HepG2 (cell line): ENCODE measurements around the gene PTGER4. TPM values are rescaled to one million over a fixed set of nuclear protein-coding genes. Genes with fewer than 3 reads are reported as not detected.

ENCODE experiments used
- ATAD3A ChIP-seq: sonication (generic); formaldehyde crosslinking; IDR thresholded peaks from 2 replicates; pipeline ENCODE4 v1.4.0; 2020; ENCODE audit warnings: missing genetic modification reagents
- CBFB ChIP-seq: sonication (generic); formaldehyde crosslinking; IDR thresholded peaks from 2 replicates; pipeline ENCODE4 v1.4.0; 2020; ENCODE audit warnings: missing genetic modification reagents
- SRSF9 ChIP-seq: fragments of 200-400 bp; formaldehyde crosslinking; IDR thresholded peaks from 2 replicates; pipeline ENCODE4 v1.6.1; 2018; ENCODE audit warnings: borderline replicate concordance, mild to moderate bottlenecking, low read depth, low read length; ENCODE audit not compliant: insufficient read depth, poor library complexity, severe bottlenecking
- ZBTB4 ChIP-seq: sonication (generic); formaldehyde crosslinking; IDR thresholded peaks from 2 replicates; pipeline ENCODE4 v1.4.0; 2020; ENCODE audit warnings: missing genetic modification reagents, mild to moderate bottlenecking, borderline replicate concordance
- ZNF550 ChIP-seq: sonication (generic); formaldehyde crosslinking; IDR thresholded peaks from 2 replicates; pipeline ENCODE4 v1.4.0; 2020; ENCODE audit warnings: mild to moderate bottlenecking, missing genetic modification reagents, borderline replicate concordance
- ZNF577 ChIP-seq: sonication (generic); formaldehyde crosslinking; IDR thresholded peaks from 2 replicates; pipeline ENCODE4 v1.4.0; 2020; ENCODE audit warnings: mild to moderate bottlenecking, low read depth, missing genetic modification reagents, borderline replicate concordance
- polyA plus RNA-seq, 8 experiments: library from polyadenylated mRNA; depleted of rRNA in 3 of 8; stranded (reverse) in 7 of 8; unstranded in 1 of 8; fragments of >200 nt; fragmentation: Illumina TruSeq in 4 of 8; extraction: Trizol in 4 of 8; gene quantifications; 2 replicates each; pipeline versions ENCODE4 v1.2.1 to v1.2.3, GENCODE V29; 2011 to 2016; ENCODE audit warnings: low read depth in 4 of 8, missing spikeins in 1 of 8, mixed read lengths in 1 of 8; ENCODE audit not compliant: insufficient read depth in 1 of 8
- total RNA-seq, 5 experiments: library from RNA; depleted of rRNA; stranded (reverse); fragments of >200 nt; fragmentation: Illumina TruSeq; extraction: Trizol; gene quantifications; 2 replicates each; pipeline ENCODE4 v1.2.3, GENCODE V29; 2016; ENCODE audit warnings: low read depth in 1 of 5
- TF ChIP-seq, protein P1 (sequence below): sonication (generic); formaldehyde crosslinking; IDR thresholded peaks from 2 replicates; pipeline ENCODE4 v1.9.0; 2021; ENCODE audit warnings: missing genetic modification reagents, mild to moderate bottlenecking, borderline replicate concordance

The PTGER4 gene
- total and polyA plus RNA-seq, 2 of the 13 experiments (the other 11 are each of a cell fraction or from before 2014, with no cell fraction given), result 0.01 to 0.11 TPM

- TF ChIP-seq ZBTB4 (CRISPR knock-in tag) (no peak), ZNF577 (CRISPR knock-in tag) (no peak), ZNF550 (CRISPR knock-in tag) (no peak), CBFB (no peak), SRSF9 (no peak), ATAD3A (no peak)
- TF ChIP-seq, protein P1, sequence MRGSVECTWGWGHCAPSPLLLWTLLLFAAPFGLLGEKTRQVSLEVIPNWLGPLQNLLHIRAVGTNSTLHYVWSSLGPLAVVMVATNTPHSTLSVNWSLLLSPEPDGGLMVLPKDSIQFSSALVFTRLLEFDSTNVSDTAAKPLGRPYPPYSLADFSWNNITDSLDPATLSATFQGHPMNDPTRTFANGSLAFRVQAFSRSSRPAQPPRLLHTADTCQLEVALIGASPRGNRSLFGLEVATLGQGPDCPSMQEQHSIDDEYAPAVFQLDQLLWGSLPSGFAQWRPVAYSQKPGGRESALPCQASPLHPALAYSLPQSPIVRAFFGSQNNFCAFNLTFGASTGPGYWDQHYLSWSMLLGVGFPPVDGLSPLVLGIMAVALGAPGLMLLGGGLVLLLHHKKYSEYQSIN, result no peak
- TF ChIP-seq, all 625 proteins: peak for 0
Measured at GRCh38 chr5:40652441-40653220, 27.1 kb upstream of the PTGER4 start (continued).
